RWPE2 (cell line): ENCODE measurements around the gene RAX2.

ENCODE experiments used
- ATAC-seq: fragments of 200-7000 bp; cut with Tn5 transposase; 3 replicates; pipeline ENCODE4 v1.9.1; 2021; ENCODE audit warnings: low read depth
- DNase-seq: peaks from one replicate; pipeline ENCODE4 v3.0.0-alpha.2; 2020; ENCODE audit warnings: low spot score
- H3K27ac ChIP-seq: fragments of 450-650 bp; 2 replicates; pipeline ENCODE4 v1.5.1; 2017; ENCODE audit warnings: mild to moderate bottlenecking; ENCODE audit not compliant: poor library complexity, severe bottlenecking
- H3K27me3 ChIP-seq: fragments of 250-450 bp; sonication (Bioruptor Pico); 2 replicates; pipeline ENCODE4 v1.5.1; 2021; ENCODE audit warnings: mild to moderate bottlenecking, moderate library complexity; ENCODE audit not compliant: insufficient read depth, poor library complexity, severe bottlenecking
- H3K36me3 ChIP-seq: fragments of 250-450 bp; sonication (Bioruptor Pico); 2 replicates; pipeline ENCODE4 v1.5.1; 2020; ENCODE audit warnings: low read depth, mild to moderate bottlenecking, moderate library complexity
- H3K4me1 ChIP-seq: fragments of 250-450 bp; sonication (Bioruptor Pico); 2 replicates; pipeline ENCODE4 v1.5.1; 2021; ENCODE audit warnings: mild to moderate bottlenecking, moderate library complexity; ENCODE audit not compliant: insufficient read depth, poor library complexity, severe bottlenecking
- H3K4me3 ChIP-seq: fragments of 250-450 bp; sonication (Bioruptor Pico); 2 replicates; pipeline ENCODE4 v1.5.1; 2021; ENCODE audit warnings: mild to moderate bottlenecking, moderate library complexity; ENCODE audit not compliant: severe bottlenecking
- H3K9me3 ChIP-seq: fragments of 250-450 bp; sonication (Bioruptor Pico); 2 replicates; pipeline ENCODE4 v1.5.1; 2021; ENCODE audit warnings: mild to moderate bottlenecking, moderate library complexity; ENCODE audit not compliant: severe bottlenecking
- CTCF ChIP-seq: fragments of 450-650 bp; IDR thresholded peaks from one replicate; pipeline ENCODE4 v1.5.1; 2017; ENCODE audit warnings: mild to moderate bottlenecking, moderate library complexity; ENCODE audit not compliant: poor library complexity, severe bottlenecking

RAX2 gene

GRCh38 chr19:3807131-3807480 is 35.1 kb upstream of the RAX2 start:
- no peaks in the 10 kb centered on the region for H3K36me3 ChIP-seq
- no peaks in the 10 kb centered on the region for H3K4me1 ChIP-seq
- H3K9me3 ChIP-seq = no peaks in the 10 kb centered on the region
- H3K27ac ChIP-seq = no peak overlapping the region
- DNase-seq (no peak), ATAC-seq (no peak)
- peaks cover 3% of the 10 kb centered on the region for H3K27me3 ChIP-seq
- no peak for TF ChIP-seq CTCF
- no peak overlapping the region for H3K4me3 ChIP-seq

- no peaks in the 10 kb centered on the region for H3K9me3 ChIP-seq
- ATAC-seq (no peak), DNase-seq (no peak)
- H3K4me3 ChIP-seq = no peak overlapping the region
- no peak overlapping the region for H3K27ac ChIP-seq
- H3K36me3 ChIP-seq = no peaks in the 10 kb centered on the region
- H3K4me1 ChIP-seq = no peaks in the 10 kb centered on the region
- peaks cover 15% of the 10 kb centered on the region for H3K27me3 ChIP-seq
- TF ChIP-seq CTCF = no peak
Observed at GRCh38 chr19:3805859-3806258, 33.8 kb upstream of the RAX2 start.

GRCh38 chr19:3804429-3804828 is 32.4 kb upstream of the RAX2 start:
- no peak for DNase-seq
- TF ChIP-seq CTCF = no peak
- Histone ChIP-seq H3K4me3 (no peak overlapping the region), H3K36me3 (no peaks in the 10 kb centered on the region), H3K9me3 (no peaks in the 10 kb centered on the region), H3K4me1 (no peaks in the 10 kb centered on the region), H3K27ac (no peak overlapping the region), H3K27me3 (peaks cover 21% of the 10 kb centered on the region)
- no peak for ATAC-seq

DNA sequence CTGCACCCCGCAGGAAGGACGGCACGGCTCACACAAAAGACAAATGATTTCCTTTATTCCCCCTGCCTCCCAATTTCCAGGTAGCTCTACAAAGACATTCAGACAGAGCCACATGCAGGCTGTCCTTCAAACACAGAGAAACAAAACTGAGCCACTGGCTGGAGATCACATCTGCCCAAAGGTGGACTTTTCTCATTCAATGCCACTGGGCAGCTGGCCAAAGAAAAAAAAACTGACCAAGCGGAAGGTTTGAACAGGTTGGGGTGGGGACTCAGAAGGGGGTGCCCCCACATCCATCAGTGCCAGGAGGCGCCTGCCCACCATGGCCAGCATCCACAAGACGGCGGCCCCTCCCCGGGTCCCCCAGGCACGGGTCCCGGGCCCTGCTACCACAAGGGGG is 32.0 kb upstream of the RAX2 start:
- Histone ChIP-seq H3K4me3 (no peak overlapping the region), H3K36me3 (no peaks in the 10 kb centered on the region), H3K27ac (no peak overlapping the region), H3K9me3 (no peaks in the 10 kb centered on the region), H3K27me3 (peaks cover 21% of the 10 kb centered on the region), H3K4me1 (no peaks in the 10 kb centered on the region)
- TF ChIP-seq CTCF = no peak
- ATAC-seq (no peak), DNase-seq (no peak)

DNA sequence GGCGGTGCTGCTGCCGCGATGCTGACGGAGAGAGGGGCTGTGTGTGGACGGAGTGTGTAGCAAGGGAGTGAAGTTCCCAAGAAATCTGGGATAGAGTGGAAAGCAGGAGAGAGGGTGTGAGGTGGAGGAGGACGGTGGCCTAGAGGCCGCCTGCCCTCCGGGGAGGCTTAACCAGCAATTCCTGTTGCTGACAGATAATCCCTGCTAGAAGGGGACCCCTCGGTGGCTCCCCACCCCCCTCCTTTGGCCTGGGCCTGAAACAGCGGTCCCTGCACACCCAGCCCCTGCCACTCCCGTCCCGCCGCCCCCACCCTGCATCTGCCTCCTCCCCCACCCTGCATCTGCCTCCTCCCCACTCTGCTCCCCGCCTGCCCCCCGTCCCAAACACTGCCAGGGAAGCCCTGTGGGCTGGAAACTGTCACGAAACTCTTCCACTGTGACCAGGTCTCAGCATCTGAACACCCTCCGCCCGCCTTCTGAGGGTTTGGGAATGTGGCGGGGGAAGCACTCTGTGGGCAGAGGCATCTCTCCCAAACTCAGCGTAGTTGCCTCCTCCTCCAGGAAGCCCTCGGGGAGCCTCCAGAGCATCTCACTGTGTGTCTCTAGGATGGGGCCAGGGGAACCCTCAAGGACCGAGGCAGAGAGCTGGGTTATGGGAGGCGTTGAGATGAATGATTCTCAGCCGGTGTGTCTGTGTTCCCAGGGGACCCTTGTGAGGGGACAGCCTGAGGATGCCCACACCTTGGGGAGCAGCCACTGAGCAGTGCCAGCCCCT is 31.3 kb upstream of the RAX2 start:
- H3K4me1 ChIP-seq = no peaks in the 10 kb centered on the region
- H3K27me3 ChIP-seq = peaks cover 21% of the 10 kb centered on the region
- no peaks in the 10 kb centered on the region for H3K36me3 ChIP-seq
- no peaks in the 10 kb centered on the region for H3K9me3 ChIP-seq
- H3K27ac ChIP-seq = no peak overlapping the region
- DNase-seq (no peak), ATAC-seq (no peak)
- no peak overlapping the region for H3K4me3 ChIP-seq
- no peak for TF ChIP-seq CTCF
